ENCODE data around the gene GNL2.

GRCh38 chr1:37544530-37544929, 51.2 kb downstream of the GNL2 start:
- TF ChIP-seq TAF1 (IDR thresholded peaks at IDR 0.05; ENCODE audit: borderline replicate concordance, insufficient read depth, low read length) (no peak), SIN3A (IDR thresholded peaks at IDR 0.05; ENCODE audit: borderline replicate concordance, insufficient read depth, low read length) (no peak), REST (IDR thresholded peaks at IDR 0.05; ENCODE audit: insufficient read depth in 1 of 2, low read depth in 2 of 2, low read length in 2 of 2) (no peak), POLR2AphosphoS5 (IDR thresholded peaks at IDR 0.05; ENCODE audit: low read depth, low read length) (no peak)
